Breast epithelium (tissue), 3 donors: ENCODE data around the gene ARHGAP26.

Experiments used
- POLR2AphosphoS5 ChIP-seq, 3 donors: sonication (generic); formaldehyde crosslinking; IDR thresholded peaks; one replicate each; pipeline ENCODE4 v1.6.1; 2017; ENCODE audit warnings: antibody characterized with exemption in 3 of 3
- TF ChIP-seq, protein P1 (sequence below), 3 donors: fragments of 450-650 bp; IDR thresholded peaks; one replicate each; pipeline ENCODE4 v1.5.1; 2016 to 2017; ENCODE audit warnings: antibody characterized with exemption in 3 of 3, mild to moderate bottlenecking in 3 of 3, moderate library complexity in 3 of 3

DNA sequence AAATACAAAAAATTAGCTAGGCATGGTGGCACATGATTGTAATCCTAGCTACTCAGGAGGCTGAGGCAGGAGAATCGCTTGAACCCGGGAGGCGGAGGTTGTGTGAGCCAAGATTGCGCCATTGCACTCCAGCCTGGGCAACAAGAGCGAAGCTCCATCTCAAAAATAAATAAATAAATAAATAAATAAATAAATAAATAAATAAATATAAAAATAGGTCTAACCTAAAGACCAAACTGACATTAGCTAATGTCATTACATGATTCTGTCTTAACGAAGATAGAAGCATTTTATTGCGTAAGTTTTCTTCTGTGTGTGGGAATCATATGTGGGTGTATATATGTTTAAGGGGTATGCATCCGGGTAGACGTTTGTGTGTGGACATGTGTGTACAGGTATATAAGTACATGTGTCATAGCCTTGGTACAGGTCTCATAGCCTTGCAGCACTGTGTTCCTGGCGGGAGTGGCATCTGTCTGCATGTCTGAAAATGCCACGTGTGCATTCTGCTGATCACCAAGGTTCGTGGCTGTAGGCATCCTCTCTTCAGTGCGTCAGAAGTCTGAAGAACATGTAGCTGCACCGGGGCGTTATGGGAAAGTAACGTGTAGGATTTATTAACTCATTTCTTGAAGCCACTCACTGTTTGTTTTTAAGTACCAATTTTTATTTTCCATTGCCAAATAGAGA lies 335.2 kb downstream of the ARHGAP26 start:
- TF ChIP-seq POLR2AphosphoS5 (IDR thresholded peaks at IDR 0.05) = no peak
- TF ChIP-seq, protein P1, sequence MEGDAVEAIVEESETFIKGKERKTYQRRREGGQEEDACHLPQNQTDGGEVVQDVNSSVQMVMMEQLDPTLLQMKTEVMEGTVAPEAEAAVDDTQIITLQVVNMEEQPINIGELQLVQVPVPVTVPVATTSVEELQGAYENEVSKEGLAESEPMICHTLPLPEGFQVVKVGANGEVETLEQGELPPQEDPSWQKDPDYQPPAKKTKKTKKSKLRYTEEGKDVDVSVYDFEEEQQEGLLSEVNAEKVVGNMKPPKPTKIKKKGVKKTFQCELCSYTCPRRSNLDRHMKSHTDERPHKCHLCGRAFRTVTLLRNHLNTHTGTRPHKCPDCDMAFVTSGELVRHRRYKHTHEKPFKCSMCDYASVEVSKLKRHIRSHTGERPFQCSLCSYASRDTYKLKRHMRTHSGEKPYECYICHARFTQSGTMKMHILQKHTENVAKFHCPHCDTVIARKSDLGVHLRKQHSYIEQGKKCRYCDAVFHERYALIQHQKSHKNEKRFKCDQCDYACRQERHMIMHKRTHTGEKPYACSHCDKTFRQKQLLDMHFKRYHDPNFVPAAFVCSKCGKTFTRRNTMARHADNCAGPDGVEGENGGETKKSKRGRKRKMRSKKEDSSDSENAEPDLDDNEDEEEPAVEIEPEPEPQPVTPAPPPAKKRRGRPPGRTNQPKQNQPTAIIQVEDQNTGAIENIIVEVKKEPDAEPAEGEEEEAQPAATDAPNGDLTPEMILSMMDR (IDR thresholded peaks at IDR 0.05) = no peak
